Measurements from ENCODE around the gene GSDMA.

Gene GSDMA

GRCh38 chr17:39963829-39964228 is 1.0 kb downstream of the GSDMA start:
- DNase-seq, result no peak

GRCh38 chr17:39965017-39965699 is 2.4 kb downstream of the GSDMA start:
- DNase-seq, result no peak

GRCh38 chr17:39966771-39967170 is 4.0 kb downstream of the GSDMA start:
- no peak for DNase-seq

GRCh38 chr17:39968761-39969160 is 6.0 kb downstream of the GSDMA start:
- DNase-seq, result no peak

DNA sequence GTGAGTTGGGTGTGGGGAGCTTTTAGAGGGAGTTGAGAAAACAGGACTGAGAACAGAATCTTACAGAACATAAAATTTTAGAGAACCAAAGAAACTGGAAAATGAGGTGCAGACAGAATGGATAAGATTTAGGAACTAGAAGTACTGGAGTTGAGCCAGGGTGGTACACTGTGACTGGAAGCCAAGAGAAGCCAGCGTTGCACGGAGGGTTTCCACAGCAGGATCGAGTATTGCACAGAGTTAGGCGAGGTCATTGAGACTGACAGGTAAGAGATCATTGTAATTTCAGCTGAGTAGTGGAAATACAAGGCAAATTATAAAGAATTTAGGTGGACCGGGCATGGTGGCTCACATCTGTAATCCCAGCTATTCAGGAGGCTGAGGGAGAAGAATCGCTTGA is 6.6 kb downstream of the GSDMA start:
- no peak for DNase-seq

DNA sequence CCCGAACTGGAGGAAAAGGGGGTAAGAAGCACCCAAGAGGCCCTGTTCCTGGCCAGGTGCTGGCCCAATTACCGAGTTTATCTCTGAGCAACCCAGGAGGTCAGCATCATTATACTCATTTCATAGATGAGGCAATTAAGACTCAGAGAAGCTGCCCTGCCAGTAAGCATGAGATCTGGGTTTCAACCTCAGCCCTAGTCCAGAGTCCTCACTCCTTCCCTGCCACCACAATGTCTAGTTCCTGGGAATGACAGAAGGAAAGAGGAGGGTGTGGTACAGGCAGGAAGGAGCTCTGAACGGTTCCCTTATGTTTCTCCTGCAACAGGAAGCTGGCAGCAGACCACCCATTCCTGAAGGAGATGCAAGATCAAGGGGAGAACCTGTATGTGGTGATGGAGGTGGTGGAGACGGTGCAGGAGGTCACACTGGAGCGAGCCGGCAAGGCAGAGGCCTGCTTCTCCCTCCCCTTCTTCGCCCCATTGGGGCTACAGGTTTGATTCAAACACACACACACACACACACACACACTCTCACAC is 7.4 kb downstream of the GSDMA start:
- no peak for DNase-seq

- DNase-seq, result no peak
Observed at GRCh38 chr17:39971076-39971603, 8.3 kb downstream of the GSDMA start.

- DNase-seq, result no peak
Observed at GRCh38 chr17:39972271-39972670, 9.5 kb downstream of the GSDMA start.

- no peak for DNase-seq
Observed at GRCh38 chr17:39973496-39973895, 10.7 kb downstream of the GSDMA start.

- DNase-seq, result no peak
Observed at GRCh38 chr17:39974433-39974832, 11.6 kb downstream of the GSDMA start.

DNA sequence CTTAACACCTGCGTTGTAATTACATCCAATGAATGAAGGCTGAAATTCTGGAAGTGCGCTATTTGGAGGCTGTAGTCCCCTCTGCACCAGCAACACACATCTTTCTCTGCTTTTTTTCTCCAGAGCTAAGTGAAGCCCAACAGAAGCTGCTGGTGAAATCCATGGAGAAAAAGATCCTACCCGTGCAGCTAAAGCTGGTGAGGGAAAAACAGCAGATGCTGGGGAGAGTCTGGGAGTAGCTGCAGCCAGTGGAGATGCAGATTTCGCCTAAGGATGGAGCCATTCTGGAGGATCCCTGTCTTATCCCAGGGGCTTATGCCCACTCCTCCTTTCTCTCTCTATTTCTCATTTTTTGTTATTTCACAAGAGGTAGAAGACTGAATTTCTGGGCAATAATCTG is 13.0 kb downstream of the GSDMA start:
- DNase-seq, result no peak

- no peak for DNase-seq
Observed at GRCh38 chr17:39979016-39979670, 16.3 kb downstream of the GSDMA start.

- DNase-seq, result no peak
Observed at GRCh38 chr17:39979893-39980350, 17.1 kb downstream of the GSDMA start.

- DNase-seq, result peak; percentile 99
Observed at GRCh38 chr17:39980351-39981206, 17.8 kb downstream of the GSDMA start, which contains the start of gene PSMD3. Gene PSMD3, plus strand, starts transcription at chr17:39980807. Its CDS starts 164 bp downstream, at chr17:39980971.

- no peak for DNase-seq
Observed at GRCh38 chr17:39981207-39981741, 18.5 kb downstream of the GSDMA start.

DNA sequence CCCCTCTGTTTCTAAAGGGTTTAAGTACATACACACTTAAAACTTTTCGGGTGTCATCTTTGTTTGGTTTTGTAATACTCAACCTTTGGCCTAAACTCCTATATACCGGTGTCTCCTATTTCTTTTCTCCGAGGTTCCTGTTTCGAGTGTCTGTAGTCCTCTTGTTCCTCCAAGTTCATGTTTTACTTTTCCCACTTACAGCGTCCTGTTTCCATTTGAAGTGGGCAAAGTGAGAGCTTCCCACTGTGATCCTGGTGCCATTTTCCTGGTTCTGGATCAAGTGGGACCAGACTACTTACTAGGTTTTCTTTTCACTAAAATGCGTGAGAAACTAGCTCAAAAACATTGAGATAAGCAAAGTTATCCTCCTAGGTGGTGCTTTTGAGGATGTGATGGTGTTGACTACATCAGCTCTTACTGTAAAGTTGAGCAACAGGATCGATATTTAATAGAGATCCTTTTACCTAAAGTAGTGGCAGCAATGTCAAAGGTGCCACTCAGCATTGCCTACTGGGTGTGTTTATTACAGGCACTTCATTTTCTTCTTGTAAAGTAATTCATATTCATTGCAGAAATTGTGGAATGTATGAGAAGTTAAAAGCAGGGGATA is 19.1 kb downstream of the GSDMA start:
- no peak for DNase-seq

DNA sequence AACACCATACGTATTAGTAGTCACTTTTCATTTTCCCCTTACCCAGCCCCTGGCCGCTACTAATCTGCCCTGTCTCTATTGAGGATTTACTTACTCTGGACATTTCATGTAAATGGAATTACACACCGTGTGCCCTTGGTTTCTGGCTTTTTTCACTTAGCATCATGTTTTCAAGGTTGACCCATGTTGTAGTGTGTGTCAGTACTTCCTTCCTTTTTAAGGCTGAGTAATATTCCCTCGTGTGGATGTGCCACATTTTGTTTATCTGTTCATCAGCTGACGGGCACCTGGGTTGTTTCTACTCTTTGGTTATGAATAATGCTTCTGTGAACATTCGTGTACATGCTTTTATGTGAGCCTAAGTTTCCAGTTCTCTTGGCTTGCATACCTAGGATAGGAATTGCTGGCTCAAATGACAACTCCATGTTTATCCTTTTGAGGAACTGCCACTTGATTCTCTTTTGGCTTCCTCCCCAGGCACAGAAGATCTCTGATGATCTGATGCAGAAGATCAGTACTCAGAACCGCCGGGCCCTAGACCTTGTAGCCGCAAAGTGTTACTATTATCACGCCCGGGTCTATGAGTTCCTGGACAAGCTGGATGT is 25.5 kb downstream of the GSDMA start:
- no peak for DNase-seq

GRCh38 chr17:39994448-39994847 is 31.6 kb downstream of the GSDMA start:
- DNase-seq, result no peak

DNA sequence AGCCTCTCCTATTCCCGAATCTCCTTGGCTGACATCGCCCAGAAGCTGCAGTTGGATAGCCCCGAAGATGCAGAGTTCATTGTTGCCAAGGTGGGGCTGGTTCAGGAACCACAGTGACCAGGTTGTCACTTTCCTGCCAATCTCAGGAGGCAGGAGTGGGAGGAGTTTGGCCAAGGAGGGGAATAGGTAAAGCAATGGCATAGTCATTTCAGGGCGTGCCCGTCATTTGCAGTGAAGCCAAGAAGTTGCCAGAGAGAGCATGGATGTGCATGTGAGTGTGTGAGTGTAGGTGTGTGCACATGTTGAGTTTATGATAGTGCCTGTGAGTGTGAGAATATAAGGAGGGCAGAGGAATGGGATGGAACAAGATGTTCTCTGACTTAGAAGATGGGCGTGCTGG is 32.6 kb downstream of the GSDMA start:
- DNase-seq, result no peak

- no peak for DNase-seq
Observed at GRCh38 chr17:39996162-39996561, 33.4 kb downstream of the GSDMA start.

DNA sequence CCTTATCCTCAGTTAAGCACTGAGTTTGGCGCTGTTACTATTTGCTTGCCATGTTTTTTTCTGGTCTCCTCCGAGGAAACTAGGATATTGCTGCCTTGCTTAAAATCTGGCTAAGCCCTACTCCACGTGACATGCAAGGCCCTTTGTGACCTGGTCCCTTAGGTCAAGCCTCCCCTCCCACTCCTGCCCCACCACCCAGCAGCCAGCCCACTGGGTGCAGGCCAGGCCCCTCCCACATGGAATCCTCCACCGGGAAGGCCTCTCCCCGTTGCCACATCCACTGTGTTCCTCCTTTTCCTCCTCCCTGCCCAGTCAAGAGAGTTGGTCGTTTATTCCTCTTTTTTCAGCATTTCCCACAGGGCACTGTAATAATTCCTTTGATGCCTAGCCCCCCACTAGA is 34.0 kb downstream of the GSDMA start:
- DNase-seq, result no peak

- no peak for DNase-seq
Observed at GRCh38 chr17:39997543-39997942, 34.7 kb downstream of the GSDMA start.
